H1 (cell line): ENCODE results near the gene SLC1A1. TPM values are rescaled to one million over a fixed set of nuclear protein-coding genes. Genes with fewer than 3 reads are reported as not detected.

Experiments used
- CTCF ChIA-PET: fragments of 300-600 bp; sonication (Branson Sonifier 250); formaldehyde crosslinking; loops from one replicate; lab custom pipeline; 2021; ENCODE audit not compliant: partially characterized antibody; lab: Charles Lee
- POLR2A ChIA-PET: fragments of 300-600 bp; sonication (Branson Sonifier 250); formaldehyde crosslinking; loops from one replicate; lab custom pipeline; 2021; ENCODE audit warnings: inconsistent platforms; ENCODE audit not compliant: partially characterized antibody; lab: Charles Lee
- DNase-seq, 2 experiments: peaks; one replicate each; pipeline versions ENCODE4 v3.0.0 to v3.0.0-alpha.2; 2010 to 2022; ENCODE audit warnings: low spot score in 2 of 2, low read depth in 1 of 2, mixed read lengths in 1 of 2
- FAIRE-seq: peaks from 2 replicates; lab custom pipeline; 2011; peaks lifted over from hg19 to GRCh38; lab: Jason Lieb, UNC
- H2AFZ ChIP-seq: 2 replicates; pipeline ENCODE4 v1.8.1; 2012; ENCODE audit warnings: low read length, inconsistent platforms
- H2AK5ac ChIP-seq: 2 replicates; pipeline ENCODE4 v1.6.1; 2013; ENCODE audit warnings: low read depth, low read length
- H2BK120ac ChIP-seq: replicated peaks from 2 replicates; pipeline ENCODE3; 2013; ENCODE audit warnings: low read depth, low read length, inconsistent platforms
- H2BK12ac ChIP-seq: 2 replicates; pipeline ENCODE4 v1.6.1; 2013; ENCODE audit warnings: low read depth, low read length
- H2BK15ac ChIP-seq: 2 replicates; pipeline ENCODE4 v1.6.1; 2013; ENCODE audit warnings: low read length
- H2BK20ac ChIP-seq: 2 replicates; pipeline ENCODE4 v1.6.1; 2013; ENCODE audit warnings: low read length
- H2BK5ac ChIP-seq: 2 replicates; pipeline ENCODE4 v1.6.1; 2013; ENCODE audit warnings: low read depth, low read length
- H3K14ac ChIP-seq: 2 replicates; pipeline ENCODE4 v1.6.1; 2013; ENCODE audit warnings: inconsistent platforms; ENCODE audit not compliant: insufficient read length
- H3K18ac ChIP-seq: 2 replicates; pipeline ENCODE4 v1.6.1; 2013; ENCODE audit warnings: low read length; ENCODE audit errors: extremely low read depth
- H3K23ac ChIP-seq: 2 replicates; pipeline ENCODE4 v1.6.1; 2013; ENCODE audit warnings: inconsistent platforms; ENCODE audit not compliant: insufficient read length
- H3K23me2 ChIP-seq: 2 replicates; pipeline ENCODE4 v1.6.1; 2013; ENCODE audit warnings: low read depth, low read length
- H3K27ac ChIP-seq: 2 replicates; pipeline ENCODE4 v1.6.1; 2011; ENCODE audit warnings: low read depth, low read length, inconsistent platforms
- H3K27me3 ChIP-seq, 4 experiments: replicated peaks in 1 of 4; 1 replicate in 1 of 4; 2 replicates in 3 of 4; pipeline versions ENCODE4 v1.6.1 to v1.8.1; 2011 to 2013; ENCODE audit warnings: low read length in 3 of 4, mild to moderate bottlenecking in 3 of 4, inconsistent platforms in 2 of 4, mixed read lengths in 2 of 4, moderate library complexity in 1 of 4; ENCODE audit not compliant: control insufficient read depth in 3 of 4, insufficient read depth in 3 of 4; ENCODE audit errors: extremely low read depth in 1 of 4
- H3K36me3 ChIP-seq, 4 experiments: 2 replicates each; pipeline versions ENCODE4 v1.6.1 to v1.8.1; 2011 to 2013; ENCODE audit warnings: mild to moderate bottlenecking in 4 of 4, low read length in 3 of 4, moderate library complexity in 2 of 4, control low read depth in 1 of 4, inconsistent platforms in 1 of 4; ENCODE audit not compliant: insufficient read depth in 4 of 4, control insufficient read depth in 2 of 4
- H3K4ac ChIP-seq: replicated peaks from 2 replicates; pipeline ENCODE3; 2013; ENCODE audit warnings: low read length, low read depth, mixed read lengths, inconsistent platforms; ENCODE audit not compliant: insufficient read length
- H3K4me1 ChIP-seq, 4 experiments: replicated peaks in 1 of 4; 1 replicate in 1 of 4; 2 replicates in 3 of 4; pipeline versions ENCODE4 v1.6.1 to v1.8.1; 2011 to 2013; ENCODE audit warnings: low read length in 3 of 4, inconsistent platforms in 2 of 4, mixed read lengths in 1 of 4; ENCODE audit not compliant: insufficient read depth in 4 of 4, control insufficient read depth in 3 of 4
- H3K4me2 ChIP-seq, 2 experiments: 2 replicates each; pipeline versions ENCODE4 v1.6.1 to v1.8.1; 2011 to 2013; ENCODE audit warnings: low read depth in 2 of 2, low read length in 2 of 2, control low read depth in 1 of 2, inconsistent platforms in 1 of 2, mild to moderate bottlenecking in 1 of 2; ENCODE audit not compliant: insufficient read depth in 1 of 2
- H3K4me3 ChIP-seq, 4 experiments: fragments of 200-600, 300-600 bp in 1 of 4; sonication (generic), shearing (Covaris generic), sonication (Bioruptor Twin) in 1 of 4; 2 replicates each; pipeline versions ENCODE4 v1.5.1 to v1.8.1; 2011 to 2016; ENCODE audit warnings: low read length in 4 of 4, low read depth in 3 of 4, control low read depth in 2 of 4, inconsistent platforms in 2 of 4, mild to moderate bottlenecking in 2 of 4, mixed read lengths in 1 of 4, moderate library complexity in 1 of 4; ENCODE audit not compliant: insufficient read depth in 2 of 4; ENCODE audit errors: extremely low read depth in 1 of 4
- H3K56ac ChIP-seq: replicated peaks from 2 replicates; pipeline ENCODE3; 2013; ENCODE audit warnings: low read depth, mild to moderate bottlenecking, mixed read lengths, low read length, inconsistent platforms; ENCODE audit not compliant: insufficient read length
- H3K79me1 ChIP-seq: 2 replicates; pipeline ENCODE4 v1.6.1; 2013; ENCODE audit warnings: low read depth, low read length, control low read depth
- H3K79me2 ChIP-seq, 2 experiments: 2 replicates each; pipeline versions ENCODE4 v1.6.1 to v1.8.1; 2012 to 2013; ENCODE audit warnings: low read length in 2 of 2, mild to moderate bottlenecking in 2 of 2, inconsistent platforms in 1 of 2; ENCODE audit not compliant: insufficient read depth in 2 of 2, control insufficient read depth in 1 of 2
- H3K9ac ChIP-seq, 4 experiments: replicated peaks in 1 of 4; 1 replicate in 1 of 4; 2 replicates in 3 of 4; pipeline versions ENCODE4 v1.6.1 to v1.8.1; 2011 to 2013; ENCODE audit warnings: low read depth in 3 of 4, low read length in 3 of 4, control low read depth in 2 of 4, mild to moderate bottlenecking in 2 of 4, moderate library complexity in 2 of 4, inconsistent platforms in 1 of 4; ENCODE audit errors: extremely low read depth in 1 of 4
- H3K9me3 ChIP-seq, 2 experiments: 2 replicates each; pipeline versions ENCODE4 v1.6.1 to v1.8.1; 2012 to 2013; ENCODE audit warnings: mild to moderate bottlenecking in 2 of 2, moderate library complexity in 2 of 2, control low read depth in 1 of 2, inconsistent platforms in 1 of 2, low read depth in 1 of 2, low read length in 1 of 2, mixed read lengths in 1 of 2; ENCODE audit not compliant: insufficient read depth in 2 of 2
- H4K20me1 ChIP-seq, 2 experiments: replicated peaks in 1 of 2; 2 replicates each; pipeline versions ENCODE3 to v1.8.1; 2011 to 2013; ENCODE audit warnings: inconsistent platforms in 2 of 2, low read length in 2 of 2, mild to moderate bottlenecking in 1 of 2; ENCODE audit not compliant: insufficient read depth in 2 of 2, control insufficient read depth in 1 of 2
- H4K5ac ChIP-seq: 2 replicates; pipeline ENCODE4 v1.6.1; 2013; ENCODE audit warnings: low read length, low read depth, mixed read lengths, inconsistent platforms; ENCODE audit not compliant: insufficient read length
- H4K8ac ChIP-seq: 2 replicates; pipeline ENCODE4 v1.8.0; 2013; ENCODE audit warnings: mild to moderate bottlenecking, moderate library complexity, low read length, inconsistent platforms; ENCODE audit not compliant: insufficient read depth; ENCODE audit errors: extremely low read depth
- H4K91ac ChIP-seq: replicated peaks from 2 replicates; pipeline ENCODE3; 2013; ENCODE audit warnings: low read length, mixed read lengths, inconsistent platforms; ENCODE audit not compliant: insufficient read length
- BACH1 ChIP-seq: IDR thresholded peaks from 2 replicates; pipeline ENCODE4 v1.6.1; 2012; ENCODE audit warnings: low read length, improper control_type of control experiment
- E2F6 ChIP-seq: IDR thresholded peaks from 2 replicates; pipeline ENCODE4 v1.6.1; 2012; ENCODE audit warnings: inconsistent platforms
- EZH2 ChIP-seq: fragments of 200-600 bp; sonication (generic); IDR thresholded peaks from 2 replicates; pipeline ENCODE4 v1.7.1; 2012; ENCODE audit warnings: low read depth, mild to moderate bottlenecking, moderate library complexity, low read length, inconsistent platforms; ENCODE audit not compliant: severe bottlenecking
- FOSL1 ChIP-seq: IDR thresholded peaks from 2 replicates; pipeline ENCODE4 v1.6.1; 2011; ENCODE audit warnings: mild to moderate bottlenecking, low read depth, low read length, moderate library complexity; ENCODE audit not compliant: insufficient read depth
- GABPA ChIP-seq: IDR thresholded peaks from 2 replicates; pipeline ENCODE4 v1.6.1; 2011; ENCODE audit warnings: mild to moderate bottlenecking, low read length, moderate library complexity, borderline replicate concordance; ENCODE audit not compliant: insufficient read depth
- HDAC2 ChIP-seq, 2 experiments: fragments of 300-600 bp in 1 of 2; sonication (generic) in 1 of 2; IDR thresholded peaks; 2 replicates each; pipeline ENCODE4 v1.6.1; 2011 to 2012; ENCODE audit warnings: low read depth in 2 of 2, low read length in 2 of 2, mild to moderate bottlenecking in 2 of 2, moderate library complexity in 2 of 2, borderline replicate concordance in 1 of 2, inconsistent platforms in 1 of 2
- POLR2AphosphoS5 ChIP-seq: IDR thresholded peaks from 2 replicates; pipeline ENCODE4 v1.6.1; 2011; ENCODE audit warnings: low read depth, low read length
- POU5F1 ChIP-seq: IDR thresholded peaks from 2 replicates; pipeline ENCODE4 v1.6.1; 2011; ENCODE audit warnings: low read depth, mild to moderate bottlenecking, low read length, moderate library complexity
- SP2 ChIP-seq: IDR thresholded peaks from 2 replicates; pipeline ENCODE4 v1.6.1; 2012; ENCODE audit warnings: mild to moderate bottlenecking, low read length, inconsistent platforms
- TEAD4 ChIP-seq: IDR thresholded peaks from 2 replicates; pipeline ENCODE4 v1.6.1; 2012; ENCODE audit warnings: low read depth, low read length, inconsistent platforms, mixed read lengths
- WGBS, 2 experiments: shearing (Covaris generic) in 1 of 2; methylation state at CpG; one replicate each; pipeline versions ENCODE4 v1.1.6 to v1.1.7; 2013 to 2015; ENCODE audit warnings: low lambda C conversion rate in 2 of 2, mixed read lengths in 2 of 2, inconsistent platforms in 1 of 2, low coverage in 1 of 2, missing lambda C conversion rate in 1 of 2; ENCODE audit not compliant: insufficient replicate concordance in 2 of 2, insufficient coverage in 1 of 2, insufficient read length in 1 of 2; ENCODE audit errors: extremely low coverage in 1 of 2, missing lambda C conversion rate in 1 of 2; 5-methylcytosine and 5-hydroxymethylcytosine counted together
- polyA plus RNA-seq, 7 experiments: library from polyadenylated mRNA; depleted of rRNA in 3 of 7; stranded (reverse) in 5 of 7; unstranded in 2 of 7; fragments of >200 nt in 5 of 7; fragments of 200-250 nt in 2 of 7; gene quantifications; 1 replicate in 5 of 7; 2 replicates in 1 of 7; 4 replicates in 1 of 7; pipeline versions ENCODE4 v1.2.1 to v1.2.3, GENCODE V29; 2011 to 2013; ENCODE audit warnings: missing spikeins in 2 of 7, mixed read lengths in 2 of 7
- total RNA-seq: library from RNA; stranded (reverse); fragmentation: NEBNext Ultra II Directional; extraction: Animal tissue kit (Norgen Biotek cat#: 25700); gene quantifications from 2 replicates; pipeline ENCODE4 v1.2.1, GENCODE V29; 2021

SLC1A1 gene
- total and polyA plus RNA-seq, 2 of the 8 experiments (the other 6 are each of a cell fraction or from before 2014, with no cell fraction given): 4.7 to 11.7 TPM

GRCh38 chr9:4503103-4503502 is 12.8 kb downstream of the SLC1A1 start:
- Histone ChIP-seq H3K4ac (no peak overlapping the region), H4K5ac (no peak overlapping the region), H2AK5ac (no peak overlapping the region), H3K27ac (no peak overlapping the region), H2BK20ac (no peak overlapping the region), H4K8ac (no peak overlapping the region), H4K20me1 (no peaks in the 10 kb centered on the region), H3K27me3 (no peaks in the 10 kb centered on the region), H4K91ac (no peak overlapping the region), H2AFZ (no peak overlapping the region), H3K18ac (no peak overlapping the region), H3K36me3 (no peaks in the 10 kb centered on the region), H3K56ac (no peak overlapping the region), H3K23ac (no peak overlapping the region), H2BK15ac (no peak overlapping the region), H2BK12ac (no peak overlapping the region), H3K79me2 (no peaks in the 10 kb centered on the region), H2BK5ac (no peak overlapping the region), H3K4me2 (no peak overlapping the region), H3K4me3 (no peak overlapping the region), H3K79me1 (no peaks in the 10 kb centered on the region), H2BK120ac (no peak overlapping the region), H3K9me3 (no peaks in the 10 kb centered on the region), H3K14ac (no peak overlapping the region), H3K23me2 (no peaks in the 10 kb centered on the region), H3K4me1 (no peaks in the 10 kb centered on the region), H3K9ac (no peak overlapping the region)
- CTCF ChIA-PET: no interaction called here
- POLR2A ChIA-PET: no interaction called here
- no peak for FAIRE-seq
- no peak for DNase-seq
- 89% methylated on average over 2 of the region's 2 CpGs; no CpG with 5 or more reads in 1 of the 2 experiments for WGBS, 2 experiments
- TF ChIP-seq E2F6 (no peak), HDAC2 (IDR thresholded peaks at IDR 0.05; ENCODE audit: borderline replicate concordance in 1 of 2, low read depth in 2 of 2, low read length in 2 of 2) (no peak), POLR2AphosphoS5 (no peak), TEAD4 (no peak), BACH1 (no peak), POU5F1 (no peak), FOSL1 (no peak), EZH2 (no peak), SP2 (no peak), GABPA (no peak)
